Suprapubic skin (tissue), 4 donors: ENCODE results near the gene CALCB.

Experiments used
- CTCF ChIP-seq, 2 donors: fragments of 200-600 bp in 1 of 2; fragments of 450-650 bp in 1 of 2; sonication (generic) in 1 of 2; IDR thresholded peaks; one replicate each; pipeline ENCODE4 v1.5.1; 2016 to 2019; ENCODE audit warnings: antibody characterized with exemption in 2 of 2, mild to moderate bottlenecking in 1 of 2, moderate library complexity in 1 of 2
- EP300 ChIP-seq: sonication (generic); formaldehyde crosslinking; IDR thresholded peaks from one replicate; pipeline ENCODE4 v1.6.1; 2017; ENCODE audit warnings: antibody characterized with exemption
- POLR2A ChIP-seq, 2 donors: fragments of 450-650 bp; IDR thresholded peaks; one replicate each; pipeline ENCODE4 v1.6.1; 2017; ENCODE audit warnings: antibody characterized with exemption in 2 of 2, mild to moderate bottlenecking in 2 of 2, moderate library complexity in 2 of 2
- POLR2AphosphoS5 ChIP-seq, 3 donors: sonication (generic); formaldehyde crosslinking; IDR thresholded peaks; one replicate each; pipeline ENCODE4 v1.6.1; 2017; ENCODE audit warnings: antibody characterized with exemption in 3 of 3

- TF ChIP-seq POLR2A (IDR thresholded peaks at IDR 0.05) (no peak), CTCF (IDR thresholded peaks at IDR 0.05) (no peak), POLR2AphosphoS5 (IDR thresholded peaks at IDR 0.05) (no peak), EP300 (no peak)
These were observed 40.0 kb downstream of the CALCB start for GRCh38 chr11:15113381-15113780.
